Mucosa of descending colon (tissue), 3 donors: Measurements from ENCODE around the gene TMEM117. TPM values are rescaled to one million over a fixed set of nuclear protein-coding genes. Genes with fewer than 3 reads are reported as not detected.

ENCODE experiments used
- ATAC-seq: fragments of 200-7000 bp; cut with Tn5 transposase; one replicate; pipeline ENCODE4 v1.9.1; 2020; ENCODE audit warnings: mild to moderate bottlenecking, moderate library complexity
- DNase-seq, 3 donors: peaks; one replicate each; pipeline ENCODE4 v3.0.0-alpha.2; 2020
- H3K36me3 ChIP-seq: fragments of 200-600 bp; one replicate; pipeline ENCODE4 v1.8.0; 2021; ENCODE audit warnings: low read depth, mild to moderate bottlenecking
- H3K4me1 ChIP-seq: fragments of 200-600 bp; one replicate; pipeline ENCODE4 v1.8.0; 2021; ENCODE audit warnings: low read depth, mild to moderate bottlenecking
- H3K4me3 ChIP-seq: fragments of 200-600 bp; one replicate; pipeline ENCODE4 v1.8.0; 2021; ENCODE audit warnings: mild to moderate bottlenecking
- H3K9me3 ChIP-seq: fragments of 200-600 bp; one replicate; pipeline ENCODE4 v1.8.0; 2021; ENCODE audit warnings: mild to moderate bottlenecking
- intact Hi-C, 2 donors: fragments of 100-400 bp; cut with DNase I in 1 of 2; cut with micrococcal nuclease in 1 of 2; formaldehyde crosslinking; loops; one replicate each; pipeline versions ENCODE4 v1.11.0 to v1.11.1; 2022; cut with DNase I, micrococcal nuclease
- total RNA-seq, 3 donors: library from RNA; stranded (reverse); fragmentation: NEBNext Ultra II Directional in 2 of 3; extraction: Animal tissue kit (Norgen Biotek cat#: 25700) in 2 of 3; gene quantifications; one replicate each; pipeline versions ENCODE4 v1.2.1 to v1.2.4, GENCODE V29; 2021 to 2023
- TF ChIP-seq, protein P1 (sequence below): fragments of 200-600 bp; IDR thresholded peaks from one replicate; pipeline ENCODE4 v1.8.0; 2022; ENCODE audit warnings: antibody characterized with exemption, mild to moderate bottlenecking
- donor health status: DM: no; HTN: no; CAD: no; lungs with moderate emphysema.
- donor health status: DM: no; HTN: no; CAD: no.
- donor health status: DM: no; HTN: yes; CAD: no.

TMEM117 gene
- total RNA-seq, 3 donors from 2014 or later, result 10.1 to 15.2 (median 12.3) TPM

- DNase-seq (no peak), ATAC-seq (no peak)
- no peaks in the 10 kb centered on the region for H3K36me3 ChIP-seq
- H3K4me1 ChIP-seq, result no peaks in the 10 kb centered on the region
- intact Hi-C loops, result no loop called here
- no peak overlapping the region for H3K4me3 ChIP-seq
- H3K9me3 ChIP-seq, result no peaks in the 10 kb centered on the region
- TF ChIP-seq, protein P1, sequence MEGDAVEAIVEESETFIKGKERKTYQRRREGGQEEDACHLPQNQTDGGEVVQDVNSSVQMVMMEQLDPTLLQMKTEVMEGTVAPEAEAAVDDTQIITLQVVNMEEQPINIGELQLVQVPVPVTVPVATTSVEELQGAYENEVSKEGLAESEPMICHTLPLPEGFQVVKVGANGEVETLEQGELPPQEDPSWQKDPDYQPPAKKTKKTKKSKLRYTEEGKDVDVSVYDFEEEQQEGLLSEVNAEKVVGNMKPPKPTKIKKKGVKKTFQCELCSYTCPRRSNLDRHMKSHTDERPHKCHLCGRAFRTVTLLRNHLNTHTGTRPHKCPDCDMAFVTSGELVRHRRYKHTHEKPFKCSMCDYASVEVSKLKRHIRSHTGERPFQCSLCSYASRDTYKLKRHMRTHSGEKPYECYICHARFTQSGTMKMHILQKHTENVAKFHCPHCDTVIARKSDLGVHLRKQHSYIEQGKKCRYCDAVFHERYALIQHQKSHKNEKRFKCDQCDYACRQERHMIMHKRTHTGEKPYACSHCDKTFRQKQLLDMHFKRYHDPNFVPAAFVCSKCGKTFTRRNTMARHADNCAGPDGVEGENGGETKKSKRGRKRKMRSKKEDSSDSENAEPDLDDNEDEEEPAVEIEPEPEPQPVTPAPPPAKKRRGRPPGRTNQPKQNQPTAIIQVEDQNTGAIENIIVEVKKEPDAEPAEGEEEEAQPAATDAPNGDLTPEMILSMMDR, result no peak
These were observed 323.3 kb downstream of the TMEM117 start for GRCh38 chr12:44159216-44159615.

GRCh38 chr12:44159862-44160261 is 324.0 kb downstream of the TMEM117 start:
- intact Hi-C loops, result no loop called here
- no peak overlapping the region for H3K4me3 ChIP-seq
- TF ChIP-seq, protein P1, result no peak
- H3K4me1 ChIP-seq, result no peaks in the 10 kb centered on the region
- ATAC-seq (no peak), DNase-seq (no peak)
- no peaks in the 10 kb centered on the region for H3K9me3 ChIP-seq
- no peaks in the 10 kb centered on the region for H3K36me3 ChIP-seq

GRCh38 chr12:44162961-44163360 is 327.1 kb downstream of the TMEM117 start:
- intact Hi-C loops, result no loop called here

DNA sequence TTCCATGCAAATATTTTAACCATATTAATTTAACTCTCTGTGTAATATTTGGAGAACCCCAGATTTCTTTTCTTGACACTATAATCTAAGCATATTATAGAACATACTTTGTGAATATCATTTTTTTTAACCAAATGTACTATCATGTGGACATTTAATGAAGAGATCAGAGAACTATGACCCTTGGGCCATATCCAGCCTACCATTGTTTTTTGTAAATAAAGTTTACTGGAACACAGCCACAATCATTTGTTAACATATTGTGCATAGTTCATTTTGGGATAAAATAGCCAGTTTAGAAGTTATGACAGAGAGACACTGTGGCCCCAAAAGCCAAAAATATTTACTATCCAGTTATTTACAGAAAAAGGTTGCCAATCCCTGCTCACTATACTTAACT is 338.2 kb downstream of the TMEM117 start:
- no peaks in the 10 kb centered on the region for H3K36me3 ChIP-seq
- H3K4me1 ChIP-seq, result no peaks in the 10 kb centered on the region
- DNase-seq (no peak), ATAC-seq (no peak)
- no peak overlapping the region for H3K4me3 ChIP-seq
- intact Hi-C loops, result no loop called here
- TF ChIP-seq, protein P1, result no peak
- no peaks in the 10 kb centered on the region for H3K9me3 ChIP-seq

More at GRCh38 chr12:44162961-44163360, 327.1 kb downstream of the TMEM117 start:
- TF ChIP-seq, protein P1, result no peak
- H3K4me3 ChIP-seq, result no peak overlapping the region
- no peaks in the 10 kb centered on the region for H3K9me3 ChIP-seq
- DNase-seq (no peak), ATAC-seq (no peak)
- no peaks in the 10 kb centered on the region for H3K4me1 ChIP-seq
- no peaks in the 10 kb centered on the region for H3K36me3 ChIP-seq

DNA sequence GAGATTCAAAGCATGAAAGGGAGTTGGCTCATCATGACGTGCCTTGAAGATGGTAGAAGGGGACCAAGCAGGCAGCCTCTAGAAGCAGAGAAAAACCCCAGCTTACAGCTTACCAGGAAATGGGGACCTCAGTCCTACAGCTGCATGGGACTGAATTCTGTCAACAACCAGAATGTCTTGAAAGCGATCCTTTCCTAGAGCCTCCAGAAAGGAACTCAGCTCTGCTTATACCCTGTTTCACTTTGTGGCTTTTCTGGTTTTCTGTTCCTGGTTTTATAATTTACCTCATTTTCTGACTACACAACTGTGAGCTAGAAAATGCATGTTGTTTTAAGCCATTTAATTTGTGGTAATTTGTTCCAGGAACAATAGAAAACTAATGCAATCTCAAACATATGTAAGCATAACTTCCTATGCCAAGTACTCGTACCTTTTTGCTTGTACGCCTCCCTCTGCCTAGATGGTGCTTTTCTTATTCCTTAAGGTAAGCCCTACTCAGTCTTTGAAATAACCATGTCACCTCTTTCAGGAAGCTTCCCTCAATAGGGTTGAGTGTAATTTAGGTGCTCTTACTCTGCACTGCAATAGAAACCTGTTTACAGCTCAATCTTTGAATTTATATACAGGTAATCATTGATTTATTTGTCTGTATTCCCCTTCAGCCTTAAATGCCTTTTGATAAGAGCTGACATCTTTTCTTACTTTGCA is 348.8 kb downstream of the TMEM117 start:
- no peak for DNase-seq
- Histone ChIP-seq H3K4me1 (no peaks in the 10 kb centered on the region), H3K36me3 (no peaks in the 10 kb centered on the region), H3K9me3 (no peaks in the 10 kb centered on the region), H3K4me3 (no peak overlapping the region)
- ATAC-seq, result no peak
- TF ChIP-seq, protein P1, result no peak
- intact Hi-C loops, result no loop called here
